GM19193 (cell line): ENCODE measurements around the gene HORMAD2.

Experiments
- POLR2A ChIP-seq: IDR thresholded peaks from 4 replicates; pipeline ENCODE4 v1.6.1; 2011; ENCODE audit not compliant: insufficient read depth, insufficient read length; ENCODE audit errors: extremely low read depth

Gene HORMAD2

GRCh38 chr22:30187094-30187493 is 106.8 kb downstream of the HORMAD2 start:
- no peak for TF ChIP-seq POLR2A

- no peak for TF ChIP-seq POLR2A
Measured at GRCh38 chr22:30187529-30188407, 107.5 kb downstream of the HORMAD2 start.

GRCh38 chr22:30188911-30189310 is 108.6 kb downstream of the HORMAD2 start:
- TF ChIP-seq POLR2A = no peak

GRCh38 chr22:30190574-30190973 is 110.3 kb downstream of the HORMAD2 start:
- TF ChIP-seq POLR2A = no peak

GRCh38 chr22:30191040-30191701 is 110.9 kb downstream of the HORMAD2 start:
- no peak for TF ChIP-seq POLR2A

GRCh38 chr22:30192427-30192826 is 112.2 kb downstream of the HORMAD2 start:
- no peak for TF ChIP-seq POLR2A

GRCh38 chr22:30193031-30193775 is 112.9 kb downstream of the HORMAD2 start:
- no peak for TF ChIP-seq POLR2A

- TF ChIP-seq POLR2A = no peak
Measured at GRCh38 chr22:30195245-30196140, 115.2 kb downstream of the HORMAD2 start.

- TF ChIP-seq POLR2A = no peak
Measured at GRCh38 chr22:30196141-30196879, 116.0 kb downstream of the HORMAD2 start.

GRCh38 chr22:30196880-30197336 is 116.6 kb downstream of the HORMAD2 start:
- no peak for TF ChIP-seq POLR2A

- TF ChIP-seq POLR2A = no peak
Measured at GRCh38 chr22:30197389-30197788, 117.1 kb downstream of the HORMAD2 start.

GRCh38 chr22:30198152-30198825 is 118.0 kb downstream of the HORMAD2 start:
- TF ChIP-seq POLR2A = no peak

- TF ChIP-seq POLR2A = no peak
Measured at GRCh38 chr22:30198921-30199320, 118.7 kb downstream of the HORMAD2 start.
